Fibroblast of lung (primary cell): ENCODE results near the gene PAFAH1B2. TPM values are rescaled to one million over a fixed set of nuclear protein-coding genes. Genes with fewer than 3 reads are reported as not detected.

ENCODE experiments used
- DNase-seq, 2 donors: peaks; one replicate each; pipeline versions ENCODE4 v3.0.0 to v3.0.0-alpha.2; 2010; ENCODE audit warnings: low read depth in 2 of 2
- H2AFZ ChIP-seq: 2 replicates; pipeline ENCODE4 v1.5.1; 2012; ENCODE audit warnings: low read length, control low read depth, inconsistent platforms
- H3K27ac ChIP-seq: 2 replicates; pipeline ENCODE4 v1.5.1; 2011; ENCODE audit warnings: low read length, control low read depth; ENCODE audit not compliant: insufficient read depth
- H3K27me3 ChIP-seq: 2 replicates; pipeline ENCODE4 v1.5.1; 2011; ENCODE audit warnings: mild to moderate bottlenecking, low read length; ENCODE audit not compliant: control insufficient read depth, insufficient read depth
- H3K36me3 ChIP-seq: 2 replicates; pipeline ENCODE4 v1.5.1; 2011; ENCODE audit warnings: low read length; ENCODE audit not compliant: control insufficient read depth, insufficient read depth
- H3K4me1 ChIP-seq: 2 replicates; pipeline ENCODE4 v1.5.1; 2011; ENCODE audit warnings: low read length; ENCODE audit not compliant: control insufficient read depth, insufficient read depth; ENCODE audit errors: extremely low read depth
- H3K4me2 ChIP-seq: 2 replicates; pipeline ENCODE4 v1.5.1; 2011; ENCODE audit warnings: low read length, control low read depth; ENCODE audit not compliant: insufficient read depth; ENCODE audit errors: extremely low read depth
- H3K4me3 ChIP-seq, 4 experiments: fragments of 200-600 bp in 1 of 4; sonication (generic) in 1 of 4; replicated peaks in 1 of 4; 2 replicates each; pipeline ENCODE4 v1.5.1; 2011 to 2016; ENCODE audit warnings: low read length in 4 of 4, low read depth in 3 of 4, mild to moderate bottlenecking in 3 of 4, control low read depth in 2 of 4, inconsistent platforms in 1 of 4, mixed read lengths in 1 of 4; ENCODE audit not compliant: insufficient read depth in 1 of 4; ENCODE audit errors: control extremely low read depth in 1 of 4
- H3K79me2 ChIP-seq: 2 replicates; pipeline ENCODE4 v1.5.1; 2012; ENCODE audit warnings: mild to moderate bottlenecking, low read length, inconsistent platforms; ENCODE audit not compliant: control insufficient read depth, insufficient read depth
- H3K9ac ChIP-seq: 2 replicates; pipeline ENCODE4 v1.5.1; 2011; ENCODE audit warnings: mild to moderate bottlenecking, low read length, control low read depth; ENCODE audit not compliant: insufficient read depth
- H3K9me3 ChIP-seq: 2 replicates; pipeline ENCODE4 v1.5.1; 2012; ENCODE audit warnings: low read depth, low read length; ENCODE audit not compliant: control insufficient read depth, insufficient read depth
- H4K20me1 ChIP-seq: 2 replicates; pipeline ENCODE4 v1.5.1; 2011; ENCODE audit warnings: low read length; ENCODE audit not compliant: control insufficient read depth, insufficient read depth; ENCODE audit errors: extremely low read depth
- EZH2 ChIP-seq: IDR thresholded peaks from 2 replicates; pipeline ENCODE4 v1.5.1; 2012; ENCODE audit warnings: low read length, control low read depth, mild to moderate bottlenecking; ENCODE audit errors: missing control alignments
- polyA plus RNA-seq, 2 donors: library from polyadenylated mRNA; depleted of rRNA in 1 of 2; stranded (reverse) in 1 of 2; unstranded in 1 of 2; fragments of >200 nt; gene quantifications; 2 replicates each; pipeline ENCODE4 v1.2.1, GENCODE V29; 2011 to 2012; ENCODE audit warnings: missing spikeins in 1 of 2
- total RNA-seq: library from RNA; depleted of rRNA; stranded (reverse); fragments of >200 nt; gene quantifications from 2 replicates; pipeline ENCODE4 v1.2.1, GENCODE V29; 2014
- TF ChIP-seq, protein P1 (sequence below), 2 donors: IDR thresholded peaks in 1 of 2; conservative IDR thresholded peaks in 1 of 2; 1 replicate in 1 of 2; 2 replicates in 1 of 2; pipeline ENCODE4 v1.5.1; 2011 to 2012; ENCODE audit warnings: low read length in 2 of 2, control low read depth in 1 of 2, inconsistent platforms in 1 of 2, low read depth in 1 of 2, mild to moderate bottlenecking in 1 of 2

Gene PAFAH1B2
- total and polyA plus RNA-seq, 2 donors (not counting 1 experiment from before 2014, with no cell fraction given), result 70.8 to 112 TPM

DNA sequence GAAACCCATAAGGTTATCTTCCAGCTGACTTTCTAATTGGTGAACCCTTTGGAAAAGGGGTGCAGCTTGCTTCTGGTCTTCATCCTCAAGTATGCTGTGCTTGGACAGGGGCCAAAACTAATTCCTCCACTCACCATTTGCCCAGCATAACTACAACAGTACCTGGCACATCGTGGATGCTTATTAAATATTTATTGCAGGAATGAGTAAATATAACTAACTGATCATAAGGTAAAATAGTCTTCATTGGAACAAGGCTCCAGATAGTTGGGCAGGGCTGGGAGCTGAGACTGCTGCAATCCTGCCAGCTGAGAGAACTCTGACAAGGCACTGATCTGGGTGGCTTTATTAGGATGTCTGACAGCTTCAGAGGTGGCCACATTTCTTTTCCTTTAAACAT, 32.1 kb downstream of the PAFAH1B2 start:
- no peaks in the 10 kb centered on the region for H3K9me3 ChIP-seq
- no peaks in the 10 kb centered on the region for H3K27me3 ChIP-seq
- peaks cover 2% of the 10 kb centered on the region for H3K36me3 ChIP-seq
- H3K27ac ChIP-seq, result no peak overlapping the region
- no peak overlapping the region for H3K9ac ChIP-seq
- no peak overlapping the region for H3K4me3 ChIP-seq
- no peak for DNase-seq
- H4K20me1 ChIP-seq, result no peaks in the 10 kb centered on the region
- no peaks in the 10 kb centered on the region for H3K79me2 ChIP-seq
- H3K4me1 ChIP-seq, result peaks cover 9% of the 10 kb centered on the region
- no peak overlapping the region for H3K4me2 ChIP-seq
- no peak overlapping the region for H2AFZ ChIP-seq
- TF ChIP-seq, protein P1, sequence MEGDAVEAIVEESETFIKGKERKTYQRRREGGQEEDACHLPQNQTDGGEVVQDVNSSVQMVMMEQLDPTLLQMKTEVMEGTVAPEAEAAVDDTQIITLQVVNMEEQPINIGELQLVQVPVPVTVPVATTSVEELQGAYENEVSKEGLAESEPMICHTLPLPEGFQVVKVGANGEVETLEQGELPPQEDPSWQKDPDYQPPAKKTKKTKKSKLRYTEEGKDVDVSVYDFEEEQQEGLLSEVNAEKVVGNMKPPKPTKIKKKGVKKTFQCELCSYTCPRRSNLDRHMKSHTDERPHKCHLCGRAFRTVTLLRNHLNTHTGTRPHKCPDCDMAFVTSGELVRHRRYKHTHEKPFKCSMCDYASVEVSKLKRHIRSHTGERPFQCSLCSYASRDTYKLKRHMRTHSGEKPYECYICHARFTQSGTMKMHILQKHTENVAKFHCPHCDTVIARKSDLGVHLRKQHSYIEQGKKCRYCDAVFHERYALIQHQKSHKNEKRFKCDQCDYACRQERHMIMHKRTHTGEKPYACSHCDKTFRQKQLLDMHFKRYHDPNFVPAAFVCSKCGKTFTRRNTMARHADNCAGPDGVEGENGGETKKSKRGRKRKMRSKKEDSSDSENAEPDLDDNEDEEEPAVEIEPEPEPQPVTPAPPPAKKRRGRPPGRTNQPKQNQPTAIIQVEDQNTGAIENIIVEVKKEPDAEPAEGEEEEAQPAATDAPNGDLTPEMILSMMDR (conservative IDR thresholded peaks at IDR 0.05 in 1 of 2, IDR thresholded peaks at IDR 0.05 in 1 of 2; ENCODE audit: low read depth in 1 of 2, low read length in 2 of 2), result no peak

DNA sequence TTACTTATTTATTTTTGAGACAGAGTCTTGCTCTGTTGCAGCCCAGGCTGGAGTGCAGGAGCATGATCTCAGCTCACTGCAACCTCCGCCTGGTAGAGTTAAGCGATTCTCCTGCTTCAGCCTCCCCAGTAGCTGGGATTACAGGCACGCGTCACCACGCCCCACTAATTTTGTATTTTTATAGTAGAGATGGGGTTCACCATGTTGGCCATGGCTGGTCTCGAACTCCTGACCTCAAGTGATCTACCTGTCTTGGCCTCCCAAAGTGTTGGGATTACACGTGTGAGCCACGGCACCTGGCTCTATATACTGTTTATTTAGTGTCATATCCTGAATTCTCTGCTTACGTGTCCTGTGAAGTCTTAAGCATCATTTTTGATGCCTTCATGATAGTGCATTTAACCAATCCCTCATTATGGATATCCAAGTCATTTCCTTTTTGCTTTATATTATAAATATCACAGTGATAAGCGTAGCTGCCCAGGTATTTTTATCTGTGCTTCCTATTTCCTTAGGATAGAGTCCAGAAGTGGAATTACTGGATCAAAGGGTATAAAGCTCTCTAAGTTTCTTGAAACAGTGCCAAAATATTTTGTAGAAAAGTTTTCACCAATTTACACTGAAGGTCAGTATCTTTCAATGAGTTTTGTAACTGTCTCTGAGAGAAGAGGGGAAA, 33.6 kb downstream of the PAFAH1B2 start:
- peak overlapping the region; percentile 85 for H3K27ac ChIP-seq

DNA sequence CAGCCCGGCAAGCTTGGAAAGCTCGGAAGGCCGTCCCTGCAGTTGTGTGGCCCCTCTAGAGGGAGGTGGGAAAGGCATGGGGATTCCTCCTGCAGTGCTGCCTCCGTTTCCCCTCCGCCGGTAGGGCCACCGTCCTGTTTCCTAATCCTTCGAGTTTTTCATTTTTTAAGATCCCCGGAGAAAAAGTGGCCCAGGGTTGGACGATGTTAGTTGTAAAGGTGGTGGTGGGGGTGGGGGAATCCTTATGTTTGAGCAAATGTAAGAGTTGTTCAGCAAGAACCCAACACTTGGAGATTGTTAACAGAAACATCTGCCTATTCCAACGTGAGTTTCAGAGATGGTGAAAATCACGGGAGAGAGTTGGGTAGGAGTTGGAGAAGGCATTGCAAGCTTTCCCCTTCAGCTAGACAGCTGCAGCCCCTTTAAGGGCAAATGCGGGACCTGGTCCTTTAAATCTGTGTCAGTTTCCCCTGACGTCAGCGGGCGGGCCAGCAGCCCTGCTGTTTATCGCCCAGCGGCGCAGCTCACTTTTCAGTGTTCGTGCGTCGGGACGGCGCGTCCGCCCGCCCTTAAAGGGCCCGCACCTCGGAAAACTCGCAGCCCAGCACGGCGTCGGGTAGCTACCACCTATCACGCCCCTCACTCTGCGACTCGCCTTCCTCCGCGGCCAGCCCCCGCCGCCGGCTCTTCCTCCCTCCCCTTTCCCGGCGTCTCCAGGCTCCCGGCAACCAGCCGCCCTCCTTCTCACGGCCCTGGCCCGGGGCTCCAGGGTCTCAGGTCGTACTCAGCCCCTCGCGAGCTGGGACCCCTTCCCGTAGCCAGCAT, 34.3 kb downstream of the PAFAH1B2 start, which contains the start of gene SIDT2:
TSS of gene SIDT2 (plus strand) at position 534 of the 825 bp plus-strand sequence. CDS start 521 bp downstream, outside the sequence.
- peak; percentile 93 to 94 for DNase-seq
- H3K79me2 ChIP-seq, result no peaks in the 10 kb centered on the region
- no peaks in the 10 kb centered on the region for H3K9me3 ChIP-seq
- H3K4me1 ChIP-seq, result peaks cover 9% of the 10 kb centered on the region
- H3K27ac ChIP-seq, result peak within 1 kb of the TSS; percentile 85
- H3K9ac ChIP-seq, result peak within 1 kb of the TSS; percentile 81
- H3K36me3 ChIP-seq, result peaks cover 5% of the 10 kb centered on the region
- TF ChIP-seq EZH2, result no peak
- TF ChIP-seq, protein P1 (conservative IDR thresholded peaks at IDR 0.05 in 1 of 2, IDR thresholded peaks at IDR 0.05 in 1 of 2; ENCODE audit: low read depth in 1 of 2, low read length in 2 of 2), result no peak
- H4K20me1 ChIP-seq, result no peaks in the 10 kb centered on the region
- H3K4me3 ChIP-seq, result peak within 1 kb of the TSS; percentile 65 to 83 (median 72)
- H2AFZ ChIP-seq, result peak within 1 kb of the TSS; percentile 68
- peak within 1 kb of the TSS; percentile 91 for H3K4me2 ChIP-seq
- no peaks in the 10 kb centered on the region for H3K27me3 ChIP-seq

More for the DNA sequence above, 33.6 kb downstream of the PAFAH1B2 start:
- no peak for DNase-seq
- no peaks in the 10 kb centered on the region for H3K27me3 ChIP-seq
- TF ChIP-seq, protein P1 (conservative IDR thresholded peaks at IDR 0.05 in 1 of 2, IDR thresholded peaks at IDR 0.05 in 1 of 2; ENCODE audit: low read depth in 1 of 2, low read length in 2 of 2), result no peak
- no peak for TF ChIP-seq EZH2
- H3K79me2 ChIP-seq, result no peaks in the 10 kb centered on the region
- no peak overlapping the region for H3K4me2 ChIP-seq
- H4K20me1 ChIP-seq, result no peaks in the 10 kb centered on the region
- no peak overlapping the region for H2AFZ ChIP-seq
- no peak overlapping the region for H3K9ac ChIP-seq
- H3K36me3 ChIP-seq, result peaks cover 4% of the 10 kb centered on the region
- peak overlapping the region in 2 of 4 experiments; percentile 65 to 83 for H3K4me3 ChIP-seq
- H3K4me1 ChIP-seq, result peaks cover 9% of the 10 kb centered on the region
- no peaks in the 10 kb centered on the region for H3K9me3 ChIP-seq
